Karpas-422 (cell line): Measurements from ENCODE around the gene PTPRN. TPM values are rescaled to one million over a fixed set of nuclear protein-coding genes. Genes with fewer than 3 reads are reported as not detected.
A peak's percentile ranks its signal among the peaks of the same experiment; 100 is the strongest.

Experiments
- DNase-seq: peaks from one replicate; pipeline ENCODE4 v3.0.0-alpha.2; 2015
- H2AFZ ChIP-seq: fragments of 200-600 bp; sonication (generic); 2 replicates; pipeline ENCODE4 v1.6.1; 2014; ENCODE audit warnings: antibody characterized with exemption, low read length, mixed read lengths
- H3K27ac ChIP-seq: fragments of 200-600 bp; sonication (generic); 2 replicates; pipeline ENCODE4 v1.5.1; 2014; ENCODE audit warnings: mild to moderate bottlenecking, low read length, moderate library complexity
- H3K27me3 ChIP-seq: fragments of 200-600 bp; sonication (generic); 2 replicates; pipeline ENCODE4 v1.6.1; 2014; ENCODE audit warnings: low read length, mixed read lengths
- H3K36me3 ChIP-seq: fragments of 200-600 bp; sonication (generic); 2 replicates; pipeline ENCODE4 v1.6.1; 2014; ENCODE audit warnings: low read length, mixed read lengths; ENCODE audit not compliant: insufficient read depth
- H3K4me1 ChIP-seq: fragments of 200-600 bp; sonication (generic); 2 replicates; pipeline ENCODE4 v1.6.1; 2014; ENCODE audit warnings: mild to moderate bottlenecking, low read length, mixed read lengths
- H3K4me2 ChIP-seq: fragments of 200-600 bp; sonication (generic); 2 replicates; pipeline ENCODE4 v1.6.1; 2014; ENCODE audit warnings: low read length, low read depth, mild to moderate bottlenecking; ENCODE audit not compliant: poor library complexity, severe bottlenecking
- H3K4me3 ChIP-seq: fragments of 200-600 bp; sonication (generic); 2 replicates; pipeline ENCODE4 v1.5.1; 2014; ENCODE audit warnings: mild to moderate bottlenecking, antibody characterized with exemption, low read length, mixed read lengths
- H3K79me2 ChIP-seq: fragments of 200-600 bp; sonication (generic); 2 replicates; pipeline ENCODE4 v1.6.1; 2014; ENCODE audit warnings: mild to moderate bottlenecking, low read length, mixed read lengths
- H3K9ac ChIP-seq: fragments of 200-600 bp; sonication (generic); 2 replicates; pipeline ENCODE4 v1.6.0; 2014; ENCODE audit warnings: low read length
- H3K9me2 ChIP-seq: fragments of 200-600 bp; sonication (generic), shearing (Covaris generic); replicated peaks from 2 replicates; pipeline ENCODE4 v1.6.0; 2014; ENCODE audit warnings: mild to moderate bottlenecking, low read length, moderate library complexity; ENCODE audit not compliant: insufficient read depth
- H3K9me3 ChIP-seq: fragments of 300-700, 200-600 bp; sonication (generic); 2 replicates; pipeline ENCODE4 v1.6.1; 2014; ENCODE audit warnings: low read length, mixed read lengths
- H4K20me1 ChIP-seq: fragments of 200-600 bp; sonication (generic); 2 replicates; pipeline ENCODE4 v1.6.1; 2014; ENCODE audit warnings: mild to moderate bottlenecking, antibody characterized with exemption, low read length, low read depth; ENCODE audit not compliant: insufficient read depth
- total RNA-seq: library from RNA; depleted of rRNA; stranded (reverse); fragments of >200 nt; shearing (Covaris generic); gene quantifications from 2 replicates; pipeline ENCODE4 v1.2.3, GENCODE V29; 2014; ENCODE audit warnings: low replicate concordance; rRNA removed

PTPRN gene
- not detected in 2 replicates for total RNA-seq

- H2AFZ ChIP-seq = no peak within 1 kb of the TSS
- H3K9me2 ChIP-seq = no peaks in the 10 kb centered on the region
Measured at GRCh38 chr2:219309278-219309677, at the start of gene PTPRN. Gene PTPRN, minus strand, starts transcription at chr2:219309401. Its CDS starts 69 bp downstream, at chr2:219309332.

DNA sequence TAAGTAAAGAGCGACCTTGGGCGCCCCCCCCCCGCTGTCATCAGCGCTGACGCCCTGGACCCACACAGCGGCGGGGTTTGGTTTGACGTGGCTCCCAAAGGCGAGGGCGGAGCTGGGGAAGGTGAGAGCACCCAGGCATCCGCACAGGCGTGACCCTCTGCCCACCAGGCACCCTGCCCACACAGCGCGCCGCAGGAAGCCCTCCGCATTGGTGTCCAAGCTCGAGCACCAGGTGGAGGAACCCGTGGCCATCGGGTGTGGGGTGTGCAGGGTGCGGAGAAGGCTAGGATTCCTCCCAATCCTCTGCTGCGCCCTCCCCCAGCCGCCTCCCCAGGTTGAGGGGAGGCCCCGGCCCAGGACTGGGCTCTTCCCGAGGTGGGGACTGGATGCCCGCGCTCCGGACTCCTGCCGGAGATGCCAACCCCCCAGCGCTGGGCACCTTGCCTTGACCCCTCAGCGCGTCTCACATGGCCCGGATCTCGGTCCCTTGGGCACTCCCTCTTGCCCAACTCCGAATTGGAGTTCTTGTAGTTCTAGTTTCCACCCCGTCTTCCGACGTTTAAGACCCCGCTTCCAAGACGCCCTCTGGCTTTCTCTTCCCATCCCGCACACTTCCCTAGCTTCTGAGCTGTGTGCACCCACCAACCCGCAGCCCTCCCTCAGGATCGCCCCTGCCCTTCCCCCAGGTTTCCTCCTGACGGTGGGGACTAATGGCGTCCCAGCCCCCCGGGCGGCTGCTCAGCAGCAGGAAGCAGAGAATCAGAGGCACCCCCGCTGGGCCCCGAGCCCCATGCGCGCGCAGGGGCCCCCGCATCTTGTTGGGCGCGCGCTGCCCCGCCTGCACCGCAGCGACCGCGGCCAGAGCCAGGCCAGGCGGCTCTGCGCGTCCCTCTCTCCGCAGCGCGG is 49.2 kb upstream of the PTPRN start:
- Histone ChIP-seq H3K4me1 (no peaks in the 10 kb centered on the region), H3K9me3 (no peaks in the 10 kb centered on the region), H3K9me2 (no peaks in the 10 kb centered on the region), H3K79me2 (no peaks in the 10 kb centered on the region), H3K36me3 (no peaks in the 10 kb centered on the region), H3K4me2 (no peak overlapping the region), H3K9ac (no peak overlapping the region), H4K20me1 (no peaks in the 10 kb centered on the region), H3K27ac (no peak overlapping the region), H3K4me3 (no peak overlapping the region), H2AFZ (no peak overlapping the region), H3K27me3 (no peaks in the 10 kb centered on the region)
- no peak for DNase-seq

More at GRCh38 chr2:219309278-219309677, at the start of gene PTPRN:
- Histone ChIP-seq H4K20me1 (no peaks in the 10 kb centered on the region), H3K4me1 (peaks cover 9% of the 10 kb centered on the region), H3K9me3 (no peaks in the 10 kb centered on the region), H3K79me2 (no peaks in the 10 kb centered on the region), H3K4me3 (no peak within 1 kb of the TSS), H3K36me3 (no peaks in the 10 kb centered on the region), H3K27me3 (no peaks in the 10 kb centered on the region), H3K4me2 (no peak within 1 kb of the TSS), H3K27ac (no peak within 1 kb of the TSS), H3K9ac (no peak within 1 kb of the TSS)
- no peak for DNase-seq

GRCh38 chr2:219356834-219357233 is 47.6 kb upstream of the PTPRN start:
- Histone ChIP-seq H4K20me1 (no peaks in the 10 kb centered on the region), H3K27ac (no peak overlapping the region), H3K4me1 (no peaks in the 10 kb centered on the region), H3K9ac (no peak overlapping the region), H3K79me2 (no peaks in the 10 kb centered on the region), H3K4me3 (no peak overlapping the region), H3K9me2 (no peaks in the 10 kb centered on the region), H3K27me3 (no peaks in the 10 kb centered on the region), H3K36me3 (no peaks in the 10 kb centered on the region), H3K9me3 (no peaks in the 10 kb centered on the region), H2AFZ (no peak overlapping the region), H3K4me2 (no peak overlapping the region)
- no peak for DNase-seq

- Histone ChIP-seq H2AFZ (no peak overlapping the region), H3K27me3 (no peaks in the 10 kb centered on the region), H4K20me1 (no peaks in the 10 kb centered on the region), H3K4me2 (no peak overlapping the region), H3K9ac (no peak overlapping the region), H3K79me2 (no peaks in the 10 kb centered on the region), H3K9me2 (no peaks in the 10 kb centered on the region), H3K4me1 (peaks cover 3% of the 10 kb centered on the region), H3K9me3 (no peaks in the 10 kb centered on the region), H3K4me3 (no peak overlapping the region), H3K36me3 (no peaks in the 10 kb centered on the region), H3K27ac (no peak overlapping the region)
- DNase-seq = no peak
Measured at GRCh38 chr2:219354582-219354981, 45.4 kb upstream of the PTPRN start.

DNA sequence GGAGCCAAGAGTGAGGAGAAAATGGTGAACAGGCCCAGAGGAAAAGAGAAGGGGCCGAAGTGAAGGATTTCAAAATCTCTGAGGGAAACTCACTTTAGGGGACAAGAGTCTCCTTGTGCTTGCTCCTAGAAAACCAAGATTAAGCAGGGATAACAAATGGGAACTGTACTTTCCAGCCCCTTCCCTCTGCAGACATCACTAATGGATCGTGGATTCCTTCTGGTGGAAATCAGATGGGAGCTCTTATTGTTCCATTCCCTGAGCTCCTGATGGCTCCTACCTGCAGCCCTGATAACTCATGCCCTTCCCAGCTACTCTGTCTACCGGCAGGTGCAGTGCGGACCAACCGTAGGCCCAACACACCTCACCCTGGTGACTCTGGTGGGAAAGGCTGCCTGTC is 43.9 kb upstream of the PTPRN start:
- peaks cover 3% of the 10 kb centered on the region for H3K4me1 ChIP-seq
- no peak for DNase-seq
- no peak overlapping the region for H3K9ac ChIP-seq
- no peak overlapping the region for H3K4me2 ChIP-seq
- H3K4me3 ChIP-seq = no peak overlapping the region
- no peaks in the 10 kb centered on the region for H4K20me1 ChIP-seq
- no peaks in the 10 kb centered on the region for H3K27me3 ChIP-seq
- no peaks in the 10 kb centered on the region for H3K9me3 ChIP-seq
- H3K27ac ChIP-seq = no peak overlapping the region
- no peaks in the 10 kb centered on the region for H3K9me2 ChIP-seq
- no peak overlapping the region for H2AFZ ChIP-seq
- no peaks in the 10 kb centered on the region for H3K79me2 ChIP-seq
- no peaks in the 10 kb centered on the region for H3K36me3 ChIP-seq

GRCh38 chr2:219352448-219353023 is 43.3 kb upstream of the PTPRN start:
- no peak overlapping the region for H3K4me2 ChIP-seq
- no peaks in the 10 kb centered on the region for H4K20me1 ChIP-seq
- H3K4me1 ChIP-seq = peaks cover 3% of the 10 kb centered on the region
- no peak overlapping the region for H3K4me3 ChIP-seq
- no peak overlapping the region for H3K9ac ChIP-seq
- no peaks in the 10 kb centered on the region for H3K27me3 ChIP-seq
- H2AFZ ChIP-seq = no peak overlapping the region
- no peak overlapping the region for H3K27ac ChIP-seq
- DNase-seq = peak; percentile 89
- no peaks in the 10 kb centered on the region for H3K36me3 ChIP-seq
- no peaks in the 10 kb centered on the region for H3K9me2 ChIP-seq
- no peaks in the 10 kb centered on the region for H3K79me2 ChIP-seq
- H3K9me3 ChIP-seq = no peaks in the 10 kb centered on the region

DNA sequence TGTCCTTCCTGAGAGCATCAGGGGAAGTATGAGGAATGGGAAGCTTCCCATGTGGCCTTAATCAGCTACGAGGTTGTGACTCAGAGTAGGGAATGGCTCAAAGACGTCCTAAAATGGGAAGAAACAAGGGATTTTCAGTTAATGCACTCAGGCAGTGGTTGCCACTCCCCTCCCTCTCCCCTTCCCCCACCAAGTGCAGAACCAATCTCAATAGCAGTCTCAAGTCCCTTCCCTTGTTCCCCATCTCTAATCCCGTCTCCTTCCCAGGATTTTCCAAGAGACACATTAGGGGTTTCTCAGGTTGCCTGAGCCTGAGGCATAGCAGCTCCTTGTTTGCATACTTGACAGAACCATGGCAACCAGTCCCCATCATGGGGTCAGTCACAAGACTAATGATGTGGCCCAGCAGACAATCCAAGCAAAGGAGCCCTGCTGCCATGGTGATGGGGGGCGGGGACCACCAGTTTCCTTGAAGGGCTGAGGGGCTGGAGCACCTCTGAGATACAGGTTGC is 41.6 kb upstream of the PTPRN start:
- Histone ChIP-seq H3K4me3 (no peak overlapping the region), H2AFZ (no peak overlapping the region), H3K79me2 (no peaks in the 10 kb centered on the region), H3K36me3 (no peaks in the 10 kb centered on the region), H3K9me3 (no peaks in the 10 kb centered on the region), H3K9me2 (no peaks in the 10 kb centered on the region), H4K20me1 (no peaks in the 10 kb centered on the region), H3K4me1 (peaks cover 3% of the 10 kb centered on the region), H3K9ac (no peak overlapping the region), H3K27ac (no peak overlapping the region), H3K27me3 (no peaks in the 10 kb centered on the region), H3K4me2 (no peak overlapping the region)
- DNase-seq = no peak

DNA sequence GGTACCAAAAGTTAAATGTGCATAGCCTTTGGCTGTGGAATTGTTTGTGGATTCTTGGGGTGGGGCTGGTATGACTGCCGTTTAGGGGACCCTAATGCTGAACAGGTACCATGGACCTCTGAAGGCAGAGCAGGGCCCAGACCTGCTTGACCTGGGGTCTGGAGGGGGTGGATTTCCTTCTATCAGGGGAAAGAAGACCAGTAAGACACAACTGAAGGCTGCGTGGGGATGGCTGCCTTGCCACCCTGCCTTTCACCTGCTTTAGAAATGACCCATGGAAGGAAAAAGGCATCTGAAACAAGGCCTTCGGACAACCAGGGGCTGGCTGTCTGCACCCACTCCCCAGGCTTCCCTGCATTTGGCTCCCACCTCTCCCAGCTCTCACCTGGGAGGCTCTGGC is 41.0 kb upstream of the PTPRN start:
- H3K4me2 ChIP-seq = no peak overlapping the region
- no peak for DNase-seq
- no peaks in the 10 kb centered on the region for H3K27me3 ChIP-seq
- H3K4me1 ChIP-seq = peaks cover 3% of the 10 kb centered on the region
- H2AFZ ChIP-seq = no peak overlapping the region
- H3K9ac ChIP-seq = no peak overlapping the region
- H3K79me2 ChIP-seq = no peaks in the 10 kb centered on the region
- H3K36me3 ChIP-seq = no peaks in the 10 kb centered on the region
- H4K20me1 ChIP-seq = no peaks in the 10 kb centered on the region
- H3K4me3 ChIP-seq = no peak overlapping the region
- no peaks in the 10 kb centered on the region for H3K9me2 ChIP-seq
- no peak overlapping the region for H3K27ac ChIP-seq
- no peaks in the 10 kb centered on the region for H3K9me3 ChIP-seq
